ENCODE measurements around the gene ENTREP1.
"Not testable (repeated sequence)": the region's sequence is repeated elsewhere in the genome, so short reads cannot be mapped to it uniquely, and the experiment has no call there.

ENTREP1 gene

DNA sequence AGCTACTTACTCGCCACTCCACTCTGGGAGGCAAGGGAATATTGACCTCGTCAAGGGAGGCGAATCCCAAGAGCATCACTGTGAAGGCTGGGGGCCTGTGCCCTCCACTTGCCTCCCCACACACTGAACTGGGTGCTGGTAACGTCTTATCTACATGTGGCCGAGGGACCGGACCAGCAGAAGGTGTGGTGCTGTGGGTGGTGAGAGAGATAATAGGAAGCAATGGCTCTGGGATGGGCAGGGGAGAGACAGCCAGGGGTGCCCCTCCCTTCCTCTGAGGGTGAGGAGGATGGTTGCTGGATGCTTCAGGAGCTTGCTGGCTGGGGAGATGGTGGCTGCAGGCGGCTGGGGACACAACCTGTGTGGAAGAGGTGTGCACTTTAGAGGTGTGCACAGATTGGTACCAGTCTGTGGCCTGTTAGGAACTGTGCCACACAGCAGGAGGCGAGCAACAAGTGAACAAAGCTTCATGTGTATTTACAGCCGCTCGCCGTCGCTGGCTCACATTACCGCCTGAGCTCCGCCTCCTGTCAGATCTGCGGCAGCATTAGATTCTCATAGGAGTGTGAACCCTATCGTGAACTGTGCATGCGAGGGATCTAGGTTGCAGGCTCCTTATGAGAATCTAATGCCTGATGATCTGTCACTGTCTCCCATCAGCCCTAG, 100.3 kb downstream of the ENTREP1 start:
- no peak for TF ChIP-seq ZNF274 (IDR thresholded peaks at IDR 0.05; ENCODE audit: low read depth, low read length)
- H3K4me3 ChIP-seq (ENCODE audit: low read length) = no peak overlapping the region

- TF ChIP-seq ZNF274 (IDR thresholded peaks at IDR 0.05; ENCODE audit: low read depth, low read length) = no peak
- no peak overlapping the region for H3K4me3 ChIP-seq (ENCODE audit: low read length)
These were observed 102.3 kb downstream of the ENTREP1 start for GRCh38 chr9:69427286-69427685.

- no peak overlapping the region for H3K4me3 ChIP-seq (ENCODE audit: low read length)
- no peak for TF ChIP-seq ZNF274 (IDR thresholded peaks at IDR 0.05; ENCODE audit: low read depth, low read length)
These were observed 103.2 kb downstream of the ENTREP1 start for GRCh38 chr9:69428017-69428785.

DNA sequence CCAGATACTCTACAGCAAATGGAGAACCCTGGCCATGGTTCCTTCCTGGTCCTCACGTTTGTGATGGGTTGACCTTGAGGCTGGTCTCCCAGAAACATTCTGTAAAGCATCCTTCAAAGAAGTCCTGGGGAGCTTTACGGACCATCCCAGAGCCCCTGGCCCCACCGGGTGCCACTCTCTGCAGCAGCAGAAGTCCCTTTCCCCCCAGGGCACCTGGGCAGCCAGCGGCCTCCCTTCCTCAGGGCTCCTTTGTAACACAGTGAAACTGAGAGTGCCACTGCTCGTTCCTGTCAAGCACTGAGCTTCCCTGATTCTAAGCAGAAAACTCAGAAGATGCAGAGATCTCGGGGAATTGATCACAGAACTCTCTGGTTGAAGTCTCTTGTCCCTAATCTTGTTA, 104.3 kb downstream of the ENTREP1 start:
- H3K4me3 ChIP-seq (ENCODE audit: low read length) = no peak overlapping the region
- no peak for TF ChIP-seq ZNF274 (IDR thresholded peaks at IDR 0.05; ENCODE audit: low read depth, low read length)

GRCh38 chr9:69430206-69430605, 105.2 kb downstream of the ENTREP1 start:
- no peak overlapping the region for H3K4me3 ChIP-seq (ENCODE audit: low read length)
- no peak for TF ChIP-seq ZNF274 (IDR thresholded peaks at IDR 0.05; ENCODE audit: low read depth, low read length)

DNA sequence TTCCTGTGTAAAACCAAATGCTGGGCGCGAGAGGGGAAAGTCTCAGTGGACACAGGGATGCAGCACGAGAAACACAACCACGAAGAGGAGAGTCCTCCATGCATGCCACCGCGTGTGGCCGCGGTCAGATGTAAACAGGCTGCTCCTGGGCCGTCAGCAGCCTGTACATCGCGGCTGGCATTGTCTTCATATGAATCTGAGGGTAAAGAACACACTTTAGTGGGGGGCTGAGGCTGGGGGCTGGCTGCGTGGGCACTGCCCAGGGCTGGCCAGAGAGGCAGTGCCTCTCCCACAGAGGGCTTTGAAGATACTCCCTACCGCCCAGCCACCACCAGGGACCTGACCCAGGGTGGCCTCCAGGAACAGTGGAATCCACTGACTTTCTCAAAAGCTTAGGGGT, 106.2 kb downstream of the ENTREP1 start:
- no peak overlapping the region for H3K4me3 ChIP-seq (ENCODE audit: low read length)
- no peak for TF ChIP-seq ZNF274 (IDR thresholded peaks at IDR 0.05; ENCODE audit: low read depth, low read length)

DNA sequence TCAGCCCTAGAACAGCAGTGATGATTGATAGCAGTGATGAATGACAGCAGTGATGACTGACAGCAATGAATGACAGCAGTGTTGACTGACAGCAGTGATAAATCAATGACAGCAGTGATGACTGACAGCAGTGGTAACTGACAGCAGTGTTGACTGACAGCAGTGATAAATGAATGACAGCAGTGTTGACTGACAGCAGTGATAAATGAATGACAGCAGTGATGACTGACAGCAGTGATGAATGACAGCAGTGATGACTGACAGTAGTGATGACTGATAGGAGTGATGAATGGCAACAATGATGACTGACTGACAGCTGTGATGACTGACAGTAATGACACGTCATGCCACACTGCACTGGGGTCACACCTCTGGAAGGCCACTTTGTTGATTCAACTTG, 106.8 kb downstream of the ENTREP1 start:
- no peak for TF ChIP-seq ZNF274 (IDR thresholded peaks at IDR 0.05; ENCODE audit: low read depth, low read length)
- H3K4me3 ChIP-seq (ENCODE audit: low read length) = no peak overlapping the region

DNA sequence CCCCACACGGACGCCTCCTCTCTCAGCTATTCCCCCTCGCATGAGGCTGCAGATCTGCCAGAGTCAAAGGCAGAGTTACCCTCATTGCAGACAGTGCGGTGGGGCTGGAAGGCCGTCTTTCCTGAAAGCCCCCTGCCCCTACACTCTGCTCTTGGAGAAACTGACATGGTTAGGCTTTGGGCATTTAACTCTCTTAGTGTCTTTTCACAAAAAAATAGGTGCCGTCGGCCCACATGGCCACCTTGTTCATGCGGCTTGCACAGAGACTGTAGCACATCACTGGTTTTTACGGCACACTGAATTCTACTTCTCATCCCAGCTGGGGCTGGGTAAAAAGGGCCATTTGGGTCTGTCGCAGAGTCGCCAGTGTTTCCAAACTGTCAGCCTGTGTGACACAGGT, 107.6 kb downstream of the ENTREP1 start:
- H3K4me3 ChIP-seq (ENCODE audit: low read length) = no peak overlapping the region
- TF ChIP-seq ZNF274 (IDR thresholded peaks at IDR 0.05; ENCODE audit: low read depth, low read length) = no peak

- no peak for TF ChIP-seq ZNF274 (IDR thresholded peaks at IDR 0.05; ENCODE audit: low read depth, low read length)
These were observed 108.4 kb downstream of the ENTREP1 start for GRCh38 chr9:69433392-69433791.

GRCh38 chr9:69433968-69434367, 109.0 kb downstream of the ENTREP1 start:
- H3K4me3 ChIP-seq (ENCODE audit: low read length) = no peak overlapping the region
- TF ChIP-seq ZNF274 (IDR thresholded peaks at IDR 0.05; ENCODE audit: low read depth, low read length) = no peak

More at GRCh38 chr9:69433392-69433791, 108.4 kb downstream of the ENTREP1 start:
- no peak overlapping the region for H3K4me3 ChIP-seq (ENCODE audit: low read length)

DNA sequence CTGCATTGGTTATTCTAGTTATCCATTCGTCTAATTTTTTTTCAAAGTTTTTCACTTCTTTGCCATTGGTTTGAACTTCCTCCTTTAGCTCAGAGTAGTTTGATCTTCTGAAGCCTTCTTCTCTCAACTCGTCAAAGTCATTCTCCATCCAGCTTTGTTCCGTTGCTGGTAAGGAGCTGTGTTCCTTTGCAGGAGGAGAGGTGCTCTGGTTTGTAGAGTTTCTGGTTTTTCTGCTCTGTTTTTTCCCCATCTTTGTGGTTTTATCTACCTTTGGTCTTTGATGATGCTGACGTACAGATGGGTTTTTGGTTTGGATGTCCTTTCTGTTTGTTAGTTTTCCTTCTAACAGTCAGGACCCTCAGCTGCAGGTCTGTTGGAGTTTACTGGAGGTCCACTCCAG, 114.6 kb downstream of the ENTREP1 start:
- H3K4me3 ChIP-seq (ENCODE audit: low read length) = not testable (repeated sequence)

- H3K4me3 ChIP-seq (ENCODE audit: low read length) = not testable (repeated sequence)
These were observed 115.4 kb downstream of the ENTREP1 start for GRCh38 chr9:69440254-69440955.
